ENCODE data around the gene YES1.
A peak's percentile ranks its signal among the peaks of the same experiment; 100 is the strongest.
"Not testable (repeated sequence)": the region's sequence is repeated elsewhere in the genome, so short reads cannot be mapped to it uniquely, and the experiment has no call there.

The YES1 gene

GRCh38 chr18:820591-821165, 8.6 kb upstream of the YES1 start:
- DNase-seq = no peak

GRCh38 chr18:816869-817268, 4.8 kb upstream of the YES1 start:
- no peak for DNase-seq

- DNase-seq = no peak
Measured at GRCh38 chr18:816088-816653, 4.1 kb upstream of the YES1 start.

- DNase-seq = no peak
Measured at GRCh38 chr18:815353-815752, 3.3 kb upstream of the YES1 start.

GRCh38 chr18:814300-815084, 2.5 kb upstream of the YES1 start:
- no peak for DNase-seq

- DNase-seq = no peak
Measured at GRCh38 chr18:813172-814071, 1.4 kb upstream of the YES1 start.

- DNase-seq = peak; percentile 89
Measured at GRCh38 chr18:812376-813171, 532 bp upstream of the YES1 start.

GRCh38 chr18:811182-811891, 705 bp downstream of the YES1 start:
- no peak for DNase-seq

GRCh38 chr18:809985-810642, 1.9 kb downstream of the YES1 start:
- DNase-seq = no peak

GRCh38 chr18:809228-809627, 2.8 kb downstream of the YES1 start:
- not testable (repeated sequence) for DNase-seq

- DNase-seq = no peak
Measured at GRCh38 chr18:808502-808901, 3.5 kb downstream of the YES1 start.

- DNase-seq = no peak
Measured at GRCh38 chr18:808086-808485, 4.0 kb downstream of the YES1 start.

- no peak for DNase-seq
Measured at GRCh38 chr18:805755-806110, 6.3 kb downstream of the YES1 start.

GRCh38 chr18:805008-805754, 6.9 kb downstream of the YES1 start:
- no peak for DNase-seq

GRCh38 chr18:801137-801536, 10.9 kb downstream of the YES1 start:
- DNase-seq = no peak

- DNase-seq = no peak
Measured at GRCh38 chr18:799943-800342, 12.1 kb downstream of the YES1 start.

- DNase-seq = not testable (repeated sequence)
Measured at GRCh38 chr18:795383-795782, 16.7 kb downstream of the YES1 start.

GRCh38 chr18:789397-789796, 22.6 kb downstream of the YES1 start:
- DNase-seq = no peak

- no peak for DNase-seq
Measured at GRCh38 chr18:785242-785641, 26.8 kb downstream of the YES1 start.

GRCh38 chr18:784470-785172, 27.4 kb downstream of the YES1 start:
- no peak for DNase-seq

Measured in activated CD8-positive, alpha-beta memory T cell treated with anti-CD3 and anti-CD28 coated beads, Interleukin-2, amount 50 U/mL, for 48 hours (primary cell).